IMR-90 (cell line): ENCODE measurements around the gene FNDC3B. TPM values are rescaled to one million over a fixed set of nuclear protein-coding genes. Genes with fewer than 3 reads are reported as not detected.

ENCODE experiments used
- ATAC-seq: fragments of 200-7000 bp; cut with Tn5 transposase; 2 replicates; pipeline ENCODE4 v1.9.1; 2020; ENCODE audit warnings: low read depth, mild to moderate bottlenecking, moderate library complexity
- BruUV-seq: library from RNA; stranded (reverse); fragments of 400-500 nt; replicated peaks from 2 replicates; lab custom pipeline; 2021; lab: Mats Ljungman, UMichigan
- CTCF ChIA-PET: fragments of 300-600 bp; formaldehyde crosslinking; extraction: SDS; loops from one replicate; lab custom pipeline; 2021; ENCODE audit warnings: antibody characterized with exemption; lab: Yijun Ruan, JAX
- POLR2A ChIA-PET: fragments of 300-600 bp; sonication (Branson Sonifier 250); formaldehyde crosslinking; loops from one replicate; lab custom pipeline; 2022; ENCODE audit warnings: antibody characterized with exemption; ENCODE audit not compliant: unreplicated experiment; lab: Charles Lee
- DNase-seq: peaks from one replicate; pipeline ENCODE4 v3.0.0; 2013
- H2AFZ ChIP-seq: replicated peaks from 2 replicates; pipeline ENCODE3; 2013; ENCODE audit warnings: low read length, mild to moderate bottlenecking; ENCODE audit not compliant: poor library complexity
- H2AK5ac ChIP-seq: 2 replicates; pipeline ENCODE4 v1.6.1; 2013; ENCODE audit warnings: low read depth, low read length, inconsistent platforms
- H2AK9ac ChIP-seq: replicated peaks from 2 replicates; pipeline ENCODE3; 2013; ENCODE audit warnings: mild to moderate bottlenecking, low read depth, low read length, moderate library complexity; ENCODE audit not compliant: poor library complexity
- H2BK120ac ChIP-seq: 2 replicates; pipeline ENCODE4 v1.6.1; 2013; ENCODE audit warnings: low read depth, low read length, inconsistent platforms
- H2BK15ac ChIP-seq: 3 replicates; pipeline ENCODE4 v1.6.1; 2013; ENCODE audit warnings: low read depth, low read length, inconsistent platforms
- H2BK20ac ChIP-seq: 2 replicates; pipeline ENCODE4 v1.6.1; 2013; ENCODE audit warnings: low read depth, mild to moderate bottlenecking, inconsistent platforms, low read length, moderate library complexity
- H2BK5ac ChIP-seq: 2 replicates; pipeline ENCODE4 v1.6.1; 2013; ENCODE audit warnings: mild to moderate bottlenecking, low read depth, low read length, inconsistent platforms; ENCODE audit not compliant: poor library complexity, severe bottlenecking
- H3K14ac ChIP-seq: replicated peaks from 2 replicates; pipeline ENCODE4 v1.6.1; 2013; ENCODE audit warnings: low read depth, low read length, inconsistent platforms
- H3K18ac ChIP-seq: 2 replicates; pipeline ENCODE4 v1.6.1; 2013; ENCODE audit warnings: low read depth, low read length, control low read depth
- H3K23ac ChIP-seq: 2 replicates; pipeline ENCODE4 v1.6.1; 2013; ENCODE audit warnings: low read depth, low read length, inconsistent platforms
- H3K27ac ChIP-seq: 2 replicates; pipeline ENCODE4 v1.5.1; 2013; ENCODE audit warnings: mild to moderate bottlenecking, control low read depth, low read length; ENCODE audit not compliant: insufficient read depth
- H3K27me3 ChIP-seq: 2 replicates; pipeline ENCODE4 v1.6.1; 2013; ENCODE audit warnings: low read length; ENCODE audit not compliant: control insufficient read depth, insufficient read depth
- H3K36me3 ChIP-seq: 2 replicates; pipeline ENCODE4 v1.6.1; 2013; ENCODE audit warnings: low read length, mixed read lengths; ENCODE audit not compliant: control insufficient read depth, insufficient read depth
- H3K4ac ChIP-seq: 2 replicates; pipeline ENCODE4 v1.6.1; 2013; ENCODE audit warnings: low read depth, low read length, inconsistent platforms
- H3K4me1 ChIP-seq: 2 replicates; pipeline ENCODE4 v1.6.1; 2013; ENCODE audit warnings: low read length, mixed read lengths; ENCODE audit not compliant: control insufficient read depth, insufficient read depth
- H3K4me2 ChIP-seq: 2 replicates; pipeline ENCODE4 v1.6.1; 2013; ENCODE audit warnings: low read depth, mild to moderate bottlenecking, control low read depth, low read length, moderate library complexity
- H3K4me3 ChIP-seq: 2 replicates; pipeline ENCODE4 v1.5.1; 2013; ENCODE audit warnings: low read depth, mild to moderate bottlenecking, control low read depth, low read length, moderate library complexity; ENCODE audit not compliant: insufficient read depth
- H3K56ac ChIP-seq: 2 replicates; pipeline ENCODE4 v1.6.1; 2013; ENCODE audit warnings: low read length, inconsistent platforms; ENCODE audit not compliant: insufficient read depth; ENCODE audit errors: extremely low read depth
- H3K79me1 ChIP-seq, 2 experiments: 2 replicates each; pipeline ENCODE4 v1.6.1; 2013; ENCODE audit warnings: low read length in 2 of 2, inconsistent platforms in 1 of 2, low read depth in 1 of 2
- H3K9ac ChIP-seq: 2 replicates; pipeline ENCODE4 v1.6.1; 2013; ENCODE audit warnings: low read depth, low read length, control low read depth
- H3K9me1 ChIP-seq: 2 replicates; pipeline ENCODE4 v1.6.1; 2013; ENCODE audit warnings: low read length, inconsistent platforms; ENCODE audit not compliant: insufficient read depth
- H3K9me3 ChIP-seq: 2 replicates; pipeline ENCODE4 v1.6.1; 2013; ENCODE audit warnings: low read length; ENCODE audit not compliant: control insufficient read depth, insufficient read depth
- H4K20me1 ChIP-seq: 2 replicates; pipeline ENCODE4 v1.6.1; 2013; ENCODE audit warnings: low read length, inconsistent platforms; ENCODE audit not compliant: insufficient read depth
- H4K5ac ChIP-seq: 2 replicates; pipeline ENCODE4 v1.6.1; 2013; ENCODE audit warnings: mild to moderate bottlenecking, low read depth, low read length, control low read depth
- H4K8ac ChIP-seq, 2 experiments: 2 replicates each; pipeline ENCODE4 v1.6.1; 2013; ENCODE audit warnings: low read depth in 2 of 2, low read length in 2 of 2, control low read depth in 1 of 2, inconsistent platforms in 1 of 2
- H4K91ac ChIP-seq: 2 replicates; pipeline ENCODE4 v1.6.1; 2013; ENCODE audit warnings: low read depth, low read length, inconsistent platforms; ENCODE audit not compliant: insufficient read depth
- SMC3 ChIP-seq: fragments of 150-350 bp; IDR thresholded peaks from 2 replicates; pipeline ENCODE4 v1.6.1; 2016; ENCODE audit warnings: low read depth, mild to moderate bottlenecking, antibody characterized with exemption, low read length, moderate library complexity
- WGBS, 2 experiments: methylation state at CpG; one replicate each; pipeline versions ENCODE4 v1.1.5 to v1.1.7; 2013; ENCODE audit warnings: missing lambda C conversion rate in 2 of 2; ENCODE audit not compliant: insufficient read length in 1 of 2; ENCODE audit errors: extremely low coverage in 2 of 2; 5-methylcytosine and 5-hydroxymethylcytosine counted together
- dilution Hi-C: fragments of 300-500 bp; cut with HindIII; formaldehyde crosslinking; loops from one replicate; pipeline ENCODE4 v1.14.3; 2018; ENCODE audit warnings: low sequenced_read_pairs; ENCODE audit not compliant: unreplicated experiment
- in situ Hi-C: fragments of 300-500 bp; cut with MboI; formaldehyde crosslinking; loops from 3 replicates; pipeline ENCODE4 v1.14.3; 2019; ENCODE audit warnings: low sequenced_read_pairs, inconsistent platforms, mixed read lengths
- intact Hi-C: fragments of 100-400 bp; cut with micrococcal nuclease; formaldehyde crosslinking; loops from 2 replicates; pipeline ENCODE4 v1.10.0; 2022
- polyA plus RNA-seq, 3 experiments: library from polyadenylated mRNA; depleted of rRNA; stranded (reverse); fragments of >200 nt; gene quantifications; 2 replicates each; pipeline ENCODE4 v1.2.3, GENCODE V29; 2012; ENCODE audit warnings: low replicate concordance in 1 of 3
- total RNA-seq: library from RNA; depleted of rRNA; stranded (reverse); fragments of >200 nt; gene quantifications from 2 replicates; pipeline ENCODE4 v1.2.3, GENCODE V29; 2012

The FNDC3B gene
- total and polyA plus RNA-seq, 2 of the 4 experiments (the other 2 are of a cell fraction): 23.9 to 150 TPM

GRCh38 chr3:172040981-172041963, 1.9 kb downstream of the FNDC3B start:
- Histone ChIP-seq H3K9ac (peak overlapping the region; percentile 96), H3K4me2 (peak overlapping the region; percentile 82), H4K91ac (peak overlapping the region; percentile 79), H3K9me3 (no peaks in the 10 kb centered on the region), H3K23ac (peak overlapping the region; percentile 74), H3K14ac (peak overlapping the region; percentile 96), H3K4me3 (peak overlapping the region; percentile 63), H3K36me3 (0 out of 2 replicates have a peak, but pooled peaks cover 3% of the 10 kb centered on the region), H2AK5ac (peak overlapping the region; percentile 65), H3K27ac (peak overlapping the region; percentile 61), H3K56ac (peak overlapping the region; percentile 96), H2AK9ac (peak overlapping the region; percentile 98), H4K20me1 (peaks cover 41% of the 10 kb centered on the region), H2BK15ac (peak overlapping the region; percentile 11; the same call in 2 of the 3 replicates), H3K4ac (peak overlapping the region; percentile 74), H3K9me1 (peaks cover 9% of the 10 kb centered on the region), H2BK20ac (peak overlapping the region; percentile 16), H3K18ac (peak overlapping the region; percentile 91), H3K79me1 (peaks cover 0 to 26% of the 10 kb centered on the region in 2 experiments; a peak in 2 of 4 replicates), H3K4me1 (peaks cover 6% of the 10 kb centered on the region), H2AFZ (peak overlapping the region; percentile 90), H2BK5ac (peak overlapping the region; percentile 65), H4K5ac (peak overlapping the region; percentile 31), H4K8ac (peak overlapping the region; percentile 60 to 84), H3K27me3 (no peaks in the 10 kb centered on the region), H2BK120ac (peak overlapping the region; percentile 30)
- ATAC-seq: no peak
- no peak; the same call in 1 of the 2 replicates for TF ChIP-seq SMC3
- intact Hi-C loops (loop anchor here (1.0 to 10.0 kb wide), 3 partner anchors 164 to 231 kb away; partner anchors contain the start of gene PLD1), dilution Hi-C loops (no loop called here), in situ Hi-C loops (no loop called here)
- CTCF ChIA-PET: interaction anchor here (0.6 to 0.8 kb wide), 2 partner anchors 28 to 207 kb away, joined by 3 read pairs; no protein-coding TSS in a partner anchor
- BruUV-seq: TSS peak; percentile 46
- DNase-seq: peak; percentile 41
- 10% methylated on average over 2 of the region's 15 CpGs; no CpG with 5 or more reads in 1 of the 2 experiments for WGBS, 2 experiments
- POLR2A ChIA-PET: interaction anchor here (0.5 to 1.2 kb wide), 6 partner anchors 35 to 240 kb away, joined by 3 to 6 read pairs (median 4); no protein-coding TSS in a partner anchor
